Dermis lymphatic vessel endothelial cell (primary cell): ENCODE data around the gene KNDC1. TPM values are rescaled to one million over a fixed set of nuclear protein-coding genes. Genes with fewer than 3 reads are reported as not detected.

Experiments
- total RNA-seq: library from RNA; depleted of rRNA; stranded (reverse); fragments of >200 nt; gene quantifications from 2 replicates; pipeline ENCODE4 v1.2.1, GENCODE V29; 2014

Gene KNDC1
- not detected in 2 replicates for total RNA-seq

GRCh38 chr10:133159950-133160825 lies at the start of gene KNDC1:
Gene KNDC1 (plus strand): TSS chr10:133160219. CDS start chr10:133160468, 249 bp downstream.

GRCh38 chr10:133230044-133230361 lies 70.0 kb downstream of the KNDC1 start, which contains the start of gene UTF1:
Gene UTF1 (plus strand): TSS chr10:133230217. CDS start chr10:133230289, 72 bp downstream.

GRCh38 chr10:133237588-133238465 lies 77.8 kb downstream of the KNDC1 start, which contains the start of gene VENTX:
Gene VENTX (plus strand): TSS chr10:133237855. CDS start chr10:133237915, 60 bp downstream.

Other genes starting within 250 kb of the KNDC1 start
- 0.26 and 0.54 TPM in 2 replicates for gene CFAP46, start 217.6 kb upstream of the KNDC1 start, total RNA-seq
- gene ADGRA1, start 72.3 kb upstream of the KNDC1 start, total RNA-seq: not detected in 2 replicates
- gene UTF1, start 70.0 kb downstream of the KNDC1 start, total RNA-seq: not detected in 2 replicates
- not detected in 2 replicates for gene VENTX, start 77.6 kb downstream of the KNDC1 start, total RNA-seq
- 0.11 and 0.34 TPM in 2 replicates for gene ADAM8, start 116.6 kb downstream of the KNDC1 start, total RNA-seq
- gene TUBGCP2, start 148.7 kb downstream of the KNDC1 start, total RNA-seq: 40.8 and 45.6 TPM in 2 replicates
- gene ZNF511, start 148.7 kb downstream of the KNDC1 start, total RNA-seq: 21.4 and 21.7 TPM in 2 replicates
- gene CALY, start 176.7 kb downstream of the KNDC1 start, total RNA-seq: not detected in 2 replicates
- not detected in 2 replicates for gene PRAP1, start 187.2 kb downstream of the KNDC1 start, total RNA-seq
- 14.2 and 28.0 TPM in 2 replicates for gene FUOM, start 197.8 kb downstream of the KNDC1 start, total RNA-seq
- gene ECHS1, start 213.1 kb downstream of the KNDC1 start, total RNA-seq: 57.6 and 67.6 TPM in 2 replicates
- 4.5 and 7.9 TPM in 2 replicates for gene PAOX, start 219.0 kb downstream of the KNDC1 start, total RNA-seq
- gene MTG1, start 233.9 kb downstream of the KNDC1 start, total RNA-seq: 31.9 and 37.7 TPM in 2 replicates